Measurements from ENCODE around the gene ZNF69. TPM values are rescaled to one million over a fixed set of nuclear protein-coding genes. Genes with fewer than 3 reads are reported as not detected.
A peak's percentile ranks its signal among the peaks of the same experiment; 100 is the strongest.
"Not testable (repeated sequence)": the region's sequence is repeated elsewhere in the genome, so short reads cannot be mapped to it uniquely, and the experiment has no call there.

Gene ZNF69
- total RNA-seq, 2 donors from 2014 or later, result 17.6 to 22.6 TPM

DNA sequence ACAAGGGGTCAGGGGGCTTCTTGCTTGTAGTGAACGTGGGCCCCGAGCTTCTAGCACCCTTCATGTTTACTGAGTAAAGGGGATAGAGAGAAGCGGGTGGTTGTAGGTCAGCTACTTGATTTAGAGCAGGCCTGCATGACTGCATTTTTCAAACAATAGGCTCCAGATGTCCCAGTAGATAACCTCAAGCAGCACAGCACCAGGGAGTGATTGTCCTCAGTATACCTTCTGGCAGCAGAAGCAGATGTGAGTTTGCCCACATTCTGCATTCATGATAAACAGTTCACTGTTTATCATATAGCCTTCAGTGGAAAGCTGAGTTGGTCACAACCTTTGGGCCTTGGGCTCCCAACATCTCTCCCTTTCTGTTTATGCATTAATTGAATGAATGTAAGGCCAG is 34.2 kb upstream of the ZNF69 start:
- intact Hi-C loops (cut with DNase I), result no loop called here
- no peak for DNase-seq
- no peak overlapping the region for H3K27ac ChIP-seq
- TF ChIP-seq, protein P1, sequence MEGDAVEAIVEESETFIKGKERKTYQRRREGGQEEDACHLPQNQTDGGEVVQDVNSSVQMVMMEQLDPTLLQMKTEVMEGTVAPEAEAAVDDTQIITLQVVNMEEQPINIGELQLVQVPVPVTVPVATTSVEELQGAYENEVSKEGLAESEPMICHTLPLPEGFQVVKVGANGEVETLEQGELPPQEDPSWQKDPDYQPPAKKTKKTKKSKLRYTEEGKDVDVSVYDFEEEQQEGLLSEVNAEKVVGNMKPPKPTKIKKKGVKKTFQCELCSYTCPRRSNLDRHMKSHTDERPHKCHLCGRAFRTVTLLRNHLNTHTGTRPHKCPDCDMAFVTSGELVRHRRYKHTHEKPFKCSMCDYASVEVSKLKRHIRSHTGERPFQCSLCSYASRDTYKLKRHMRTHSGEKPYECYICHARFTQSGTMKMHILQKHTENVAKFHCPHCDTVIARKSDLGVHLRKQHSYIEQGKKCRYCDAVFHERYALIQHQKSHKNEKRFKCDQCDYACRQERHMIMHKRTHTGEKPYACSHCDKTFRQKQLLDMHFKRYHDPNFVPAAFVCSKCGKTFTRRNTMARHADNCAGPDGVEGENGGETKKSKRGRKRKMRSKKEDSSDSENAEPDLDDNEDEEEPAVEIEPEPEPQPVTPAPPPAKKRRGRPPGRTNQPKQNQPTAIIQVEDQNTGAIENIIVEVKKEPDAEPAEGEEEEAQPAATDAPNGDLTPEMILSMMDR (IDR thresholded peaks at IDR 0.05), result no peak
- H3K4me1 ChIP-seq, result no peaks in the 10 kb centered on the region
- H3K36me3 ChIP-seq, result no peaks in the 10 kb centered on the region
- H3K4me3 ChIP-seq, result no peak overlapping the region
- no peaks in the 10 kb centered on the region for H3K9me3 ChIP-seq
- H3K27me3 ChIP-seq, result no peaks in the 10 kb centered on the region
- H3K9ac ChIP-seq (ENCODE audit: low read depth in 2 of 2, low read length in 2 of 2), result no peak overlapping the region

DNA sequence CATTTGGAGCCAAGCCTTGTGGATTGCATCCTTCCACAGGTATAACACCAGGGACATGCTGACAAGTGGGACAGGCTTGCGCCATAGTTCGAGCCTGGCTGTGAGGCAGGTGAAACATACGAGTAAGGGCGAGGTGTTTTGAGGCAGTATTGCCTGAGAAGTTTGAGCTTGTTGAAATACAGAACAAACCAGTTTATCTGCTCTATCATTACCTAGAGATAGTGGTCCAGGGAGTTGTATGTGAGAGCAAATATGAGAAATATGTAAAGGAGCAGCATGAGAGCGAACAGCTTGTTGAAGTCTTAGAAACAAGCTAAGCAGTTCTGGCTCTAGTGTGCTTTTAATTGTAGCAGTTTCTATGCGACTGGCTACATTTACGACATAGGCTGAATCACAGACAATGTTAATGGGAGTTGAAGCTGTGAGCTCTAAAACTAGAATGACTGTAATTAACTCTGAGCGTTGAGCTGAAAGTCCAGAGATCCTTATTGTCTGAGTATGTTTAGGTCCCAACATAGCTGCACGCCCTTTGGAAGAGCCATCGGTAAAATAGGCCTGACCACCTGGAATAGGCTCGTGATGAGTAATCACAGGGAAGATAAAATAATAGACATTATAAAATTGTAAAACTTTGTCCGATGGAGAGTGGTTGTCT is 30.9 kb upstream of the ZNF69 start:
- Histone ChIP-seq H3K9me3 (no peaks in the 10 kb centered on the region), H3K4me1 (no peaks in the 10 kb centered on the region), H3K4me3 (no peak overlapping the region), H3K9ac (ENCODE audit: low read depth in 2 of 2, low read length in 2 of 2) (peak overlapping the region in 1 of 2 donors; percentile 3), H3K27ac (peak overlapping the region; percentile 41), H3K27me3 (no peaks in the 10 kb centered on the region), H3K36me3 (no peaks in the 10 kb centered on the region)
- peak; percentile 20 for DNase-seq
- intact Hi-C loops (cut with DNase I), result no loop called here
- TF ChIP-seq, protein P1 (IDR thresholded peaks at IDR 0.05), result no peak

DNA sequence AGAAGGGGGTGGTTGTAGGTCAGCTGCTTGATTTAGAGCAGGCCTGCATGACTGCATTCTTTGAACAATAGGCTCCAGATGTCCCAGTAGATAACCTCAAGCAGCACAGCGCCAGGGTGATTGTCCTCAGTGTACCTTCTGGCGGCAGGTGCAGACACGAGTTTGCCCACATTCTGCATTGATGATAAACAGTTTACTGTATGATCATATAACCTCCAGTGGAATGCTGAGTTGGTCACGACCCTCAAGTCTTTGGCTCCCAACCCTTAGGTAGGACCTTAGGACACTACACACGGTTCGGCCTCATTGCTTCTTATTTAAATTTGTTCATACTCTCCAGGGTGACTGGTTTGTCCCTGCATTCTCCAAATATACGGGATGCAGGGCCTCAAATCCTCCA is 26.9 kb upstream of the ZNF69 start:
- TF ChIP-seq, protein P1 (IDR thresholded peaks at IDR 0.05), result no peak
- H3K4me1 ChIP-seq, result no peaks in the 10 kb centered on the region
- no peak overlapping the region for H3K4me3 ChIP-seq
- no peak for DNase-seq
- no peaks in the 10 kb centered on the region for H3K27me3 ChIP-seq
- H3K9ac ChIP-seq (ENCODE audit: low read depth in 2 of 2, low read length in 2 of 2), result no peak overlapping the region
- H3K36me3 ChIP-seq, result no peaks in the 10 kb centered on the region
- no peak overlapping the region for H3K27ac ChIP-seq
- intact Hi-C loops (cut with DNase I), result no loop called here
- no peaks in the 10 kb centered on the region for H3K9me3 ChIP-seq

DNA sequence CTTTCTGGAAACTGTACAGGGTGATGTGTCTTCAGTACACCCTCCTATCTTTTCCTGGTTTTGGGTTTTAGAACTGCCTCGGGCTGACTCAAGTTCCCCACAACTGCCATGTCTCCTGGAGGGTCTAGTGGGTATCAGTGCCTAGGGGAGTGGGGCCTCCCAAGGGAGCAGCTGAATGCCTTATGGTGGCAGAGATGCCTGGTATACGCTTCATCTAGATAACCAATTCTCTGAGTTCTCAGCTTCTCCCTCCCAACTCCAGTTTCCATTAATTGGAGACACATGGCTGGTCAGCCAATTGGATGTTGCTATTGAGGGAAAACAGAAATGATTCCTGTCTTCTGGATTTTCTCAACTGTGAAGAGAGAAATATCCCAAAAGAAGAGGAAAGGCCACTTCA is 26.3 kb upstream of the ZNF69 start:
- no peak overlapping the region for H3K4me3 ChIP-seq
- TF ChIP-seq, protein P1 (IDR thresholded peaks at IDR 0.05), result no peak
- H3K27ac ChIP-seq, result no peak overlapping the region
- H3K27me3 ChIP-seq, result no peaks in the 10 kb centered on the region
- no peak for DNase-seq
- intact Hi-C loops (cut with DNase I), result no loop called here
- H3K36me3 ChIP-seq, result peaks cover under 1% of the 10 kb centered on the region
- no peaks in the 10 kb centered on the region for H3K9me3 ChIP-seq
- no peak overlapping the region for H3K9ac ChIP-seq (ENCODE audit: low read depth in 2 of 2, low read length in 2 of 2)
- no peaks in the 10 kb centered on the region for H3K4me1 ChIP-seq

DNA sequence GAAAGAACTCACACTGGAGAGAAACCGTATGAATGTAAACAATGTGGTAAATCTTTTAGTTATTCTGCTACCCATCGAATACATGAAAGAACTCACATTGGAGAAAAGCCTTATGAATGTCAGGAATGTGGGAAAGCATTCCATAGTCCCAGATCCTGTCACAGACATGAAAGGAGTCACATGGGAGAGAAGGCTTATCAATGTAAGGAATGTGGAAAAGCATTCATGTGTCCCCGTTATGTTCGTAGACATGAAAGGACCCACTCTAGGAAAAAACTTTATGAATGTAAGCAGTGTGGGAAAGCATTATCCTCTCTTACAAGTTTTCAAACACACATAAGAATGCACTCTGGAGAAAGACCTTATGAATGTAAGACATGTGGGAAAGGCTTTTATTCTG is 19.8 kb upstream of the ZNF69 start:
- H3K9ac ChIP-seq (ENCODE audit: low read depth in 2 of 2, low read length in 2 of 2); DNase-seq; H3K27me3 ChIP-seq; H3K4me1 ChIP-seq; H3K27ac ChIP-seq; H3K4me3 ChIP-seq; intact Hi-C loops (cut with DNase I); H3K36me3 ChIP-seq: not testable (repeated sequence)
- peaks cover 13% of the 10 kb centered on the region for H3K9me3 ChIP-seq

DNA sequence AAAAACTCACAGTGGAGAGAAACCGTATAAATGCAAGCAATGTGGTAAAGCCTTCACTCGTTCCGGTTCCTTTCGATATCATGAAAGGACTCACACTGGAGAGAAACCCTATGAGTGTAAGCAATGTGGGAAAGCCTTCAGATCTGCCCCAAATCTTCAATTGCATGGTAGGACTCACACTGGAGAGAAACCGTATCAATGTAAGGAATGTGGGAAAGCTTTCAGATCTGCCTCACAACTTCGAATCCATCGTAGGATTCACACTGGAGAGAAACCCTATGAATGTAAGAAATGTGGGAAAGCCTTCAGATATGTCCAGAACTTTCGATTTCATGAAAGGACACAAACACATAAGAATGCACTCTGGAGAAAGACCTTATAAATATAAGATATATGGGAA is 19.4 kb upstream of the ZNF69 start:
- Histone ChIP-seq H3K36me3 (peaks cover 10% of the 10 kb centered on the region), H3K4me1 (no peaks in the 10 kb centered on the region), H3K27ac (no peak overlapping the region), H3K4me3 (no peak overlapping the region), H3K9ac (ENCODE audit: low read depth in 2 of 2, low read length in 2 of 2) (no peak overlapping the region), H3K9me3 (peaks cover 13% of the 10 kb centered on the region), H3K27me3 (no peaks in the 10 kb centered on the region)
- TF ChIP-seq, protein P1 (IDR thresholded peaks at IDR 0.05), result no peak
- intact Hi-C loops (cut with DNase I), result no loop called here
- no peak for DNase-seq

All from colonic mucosa (tissue), 4 donors.